Activated CD4-positive, alpha-beta memory T cell treated with anti-CD3 and anti-CD28 coated beads, Interleukin-2, amount 10 ng/mL, durations not matched to agents 7 days and 5 days (primary cell): Measurements from ENCODE around the gene MPHOSPH8. TPM values are rescaled to one million over a fixed set of nuclear protein-coding genes. Genes with fewer than 3 reads are reported as not detected.
"Not testable (repeated sequence)": the region's sequence is repeated elsewhere in the genome, so short reads cannot be mapped to it uniquely, and the experiment has no call there.

Experiments used
- CTCF ChIA-PET: fragments of 350-600 bp; sonication (Branson Sonifier 250); formaldehyde crosslinking; loops from one replicate; lab custom pipeline; 2021; ENCODE audit warnings: antibody characterized with exemption, inconsistent platforms; lab: Charles Lee
- POLR2A ChIA-PET: fragments of 350-600 bp; sonication (Branson Sonifier 250); formaldehyde crosslinking; loops from one replicate; lab custom pipeline; 2021; ENCODE audit warnings: antibody characterized with exemption; lab: Charles Lee
- DNase-seq: peaks from one replicate; pipeline ENCODE4 v3.0.0-alpha.2; 2020
- H3K27ac Mint-ChIP-seq: one replicate; pipeline ENCODE4 v1.8.0; 2021; ENCODE audit warnings: mild to moderate bottlenecking, mixed read lengths
- H3K27me3 Mint-ChIP-seq: one replicate; pipeline ENCODE4 v1.8.0; 2021; ENCODE audit warnings: mixed read lengths
- H3K36me3 Mint-ChIP-seq: one replicate; pipeline ENCODE4 v1.8.0; 2021; ENCODE audit warnings: low read depth, mixed read lengths
- H3K4me1 Mint-ChIP-seq: one replicate; pipeline ENCODE4 v1.8.0; 2021; ENCODE audit warnings: mixed read lengths
- H3K4me3 Mint-ChIP-seq: one replicate; pipeline ENCODE4 v1.8.0; 2021; ENCODE audit warnings: mild to moderate bottlenecking, mixed read lengths
- H3K9me3 Mint-ChIP-seq: one replicate; pipeline ENCODE4 v1.8.0; 2021; ENCODE audit warnings: mixed read lengths
- total RNA-seq, 2 experiments: library from RNA; stranded (reverse); gene quantifications; one replicate each; pipeline ENCODE4 v1.2.3, GENCODE V29; 2021

The MPHOSPH8 gene
- total RNA-seq, 2 experiments from 2014 or later: 44.4 to 47.2 TPM

DNA sequence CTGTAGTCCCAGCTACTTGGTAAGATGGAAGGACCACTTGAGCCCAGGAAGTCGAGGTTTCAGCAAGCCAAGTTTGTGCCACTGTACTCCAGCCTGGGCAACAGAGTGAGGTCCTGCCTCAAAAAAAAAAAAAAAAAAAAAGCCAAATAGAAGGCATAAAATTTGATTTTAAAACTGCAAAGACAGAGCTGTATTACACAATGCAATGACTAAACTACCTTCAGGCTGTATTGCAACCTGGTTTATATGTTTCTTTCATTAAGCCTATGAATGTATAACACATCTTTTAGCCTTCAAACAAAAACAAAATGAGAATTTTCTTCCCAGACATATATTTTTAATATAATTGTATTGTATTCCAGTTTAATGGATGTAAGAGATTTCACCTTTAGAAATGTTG lies 75.6 kb downstream of the MPHOSPH8 start:
- peaks cover 19% of the 10 kb centered on the region for H3K4me1 Mint-ChIP-seq
- H3K9me3 Mint-ChIP-seq, POLR2A ChIA-PET, DNase-seq, H3K27ac Mint-ChIP-seq, H3K4me3 Mint-ChIP-seq, H3K27me3 Mint-ChIP-seq: not testable (repeated sequence)
- H3K36me3 Mint-ChIP-seq: peaks cover 11% of the 10 kb centered on the region
- CTCF ChIA-PET: interaction anchor here (0.7 kb wide), 1 partner anchor 1329 kb away, joined by 3 read pairs; no protein-coding TSS in a partner anchor

DNA sequence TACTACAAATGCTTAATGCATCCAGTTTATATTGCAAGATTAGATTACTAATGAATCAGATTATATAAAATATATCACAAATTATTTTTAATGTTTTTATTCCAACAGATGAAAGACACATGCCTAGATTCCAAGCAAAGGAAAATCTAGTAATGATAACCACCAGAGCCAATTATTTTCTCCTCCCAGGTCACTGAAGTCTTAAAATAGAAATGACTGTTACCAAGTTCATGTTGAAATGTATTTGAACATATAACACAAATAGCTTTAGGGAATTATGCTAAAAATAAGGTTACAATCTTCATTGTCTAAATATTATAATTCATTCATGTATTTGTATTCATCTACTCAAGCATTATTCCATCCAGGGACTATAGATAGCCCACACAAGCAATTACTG lies 76.3 kb downstream of the MPHOSPH8 start:
- POLR2A ChIA-PET, DNase-seq, H3K27ac Mint-ChIP-seq, H3K4me3 Mint-ChIP-seq, CTCF ChIA-PET, H3K27me3 Mint-ChIP-seq, H3K9me3 Mint-ChIP-seq: not testable (repeated sequence)
- peaks cover 25% of the 10 kb centered on the region for H3K4me1 Mint-ChIP-seq
- peaks cover 16% of the 10 kb centered on the region for H3K36me3 Mint-ChIP-seq

DNA sequence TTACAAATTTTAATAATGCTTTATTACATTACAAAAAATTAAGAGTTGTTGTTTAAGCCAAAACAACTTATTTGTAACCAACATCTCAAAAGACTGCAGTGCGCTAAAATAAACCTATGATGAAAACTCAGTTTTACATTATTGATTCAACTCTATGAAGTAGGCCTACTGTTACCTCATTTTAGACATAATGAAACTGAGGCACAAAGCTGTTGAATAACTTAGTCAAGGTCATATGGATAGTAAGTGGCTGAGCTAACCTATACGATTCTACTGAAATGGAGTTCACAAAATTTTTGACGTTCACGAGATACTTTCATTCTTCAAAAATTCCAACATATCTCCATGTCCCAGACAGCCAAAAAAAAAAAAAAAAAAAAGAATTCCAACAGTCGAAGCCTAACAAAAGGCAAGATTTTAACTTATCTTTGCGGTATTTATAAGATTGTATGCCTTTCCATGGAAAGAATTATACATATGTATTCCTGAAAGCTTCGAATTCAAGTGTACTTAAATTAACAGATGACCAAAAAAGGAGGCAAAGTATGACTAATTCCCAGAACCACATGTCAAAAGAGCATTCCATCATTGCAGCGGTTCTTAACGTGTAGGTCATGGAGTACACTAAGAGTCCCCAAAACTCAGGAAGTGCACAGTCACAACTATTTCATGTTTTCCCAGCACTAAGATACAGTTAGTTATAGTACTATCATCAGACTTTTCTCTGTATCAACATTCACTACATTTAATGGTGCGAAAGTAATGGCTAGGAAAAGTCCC lies 79.9 kb downstream of the MPHOSPH8 start:
- Mint-ChIP-seq H3K9me3 (no peaks in the 10 kb centered on the region), H3K36me3 (peaks cover 34% of the 10 kb centered on the region), H3K4me3 (no peak overlapping the region), H3K4me1 (peaks cover 26% of the 10 kb centered on the region), H3K27ac (peak overlapping the region; percentile 33), H3K27me3 (no peaks in the 10 kb centered on the region)
- POLR2A ChIA-PET: no interaction called here
- no peak for DNase-seq
- CTCF ChIA-PET: no interaction called here

DNA sequence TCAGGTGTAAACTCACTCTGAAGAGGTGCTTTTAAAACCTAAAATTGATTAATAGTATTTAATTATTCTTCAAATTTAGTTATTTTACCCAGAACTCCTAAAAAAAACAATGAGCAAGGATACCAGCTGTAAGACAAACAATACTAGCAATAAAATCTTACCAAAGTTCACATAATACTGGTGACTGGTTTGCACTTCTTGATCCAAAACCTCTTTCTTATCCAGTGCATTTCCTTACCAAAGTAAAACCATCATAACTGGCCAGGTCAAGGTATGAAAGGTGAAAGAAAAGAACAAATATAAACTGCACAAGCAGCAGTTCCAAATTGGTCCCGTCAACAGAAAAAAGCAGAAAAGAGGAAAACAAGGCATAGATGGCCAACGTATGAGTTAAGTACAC lies 86.6 kb downstream of the MPHOSPH8 start:
- CTCF ChIA-PET: no interaction called here

More for the DNA sequence above, 86.6 kb downstream of the MPHOSPH8 start:
- peaks cover 7% of the 10 kb centered on the region for H3K4me1 Mint-ChIP-seq
- peaks cover 44% of the 10 kb centered on the region for H3K36me3 Mint-ChIP-seq
- H3K27me3 Mint-ChIP-seq: no peaks in the 10 kb centered on the region
- POLR2A ChIA-PET: no interaction called here
- no peak overlapping the region for H3K27ac Mint-ChIP-seq
- H3K4me3 Mint-ChIP-seq: no peak overlapping the region
- no peak for DNase-seq
- no peaks in the 10 kb centered on the region for H3K9me3 Mint-ChIP-seq

Other genes starting within 250 kb of the MPHOSPH8 start
- under 1 TPM; 0.18 to 0.30 TPM for gene TPTE2, start 72.1 kb upstream of the MPHOSPH8 start, total RNA-seq
- gene PSPC1, start 149.3 kb downstream of the MPHOSPH8 start, total RNA-seq: 10 to 100 TPM; 66.6 to 69.4 TPM
- 10 to 100 TPM; 17.1 to 17.3 TPM for gene ZMYM5, start 230.0 kb downstream of the MPHOSPH8 start, total RNA-seq